DMS 273 (cell line): ENCODE measurements around the gene NMNAT2.
A peak's percentile ranks its signal among the peaks of the same experiment; 100 is the strongest.

Experiments used
- DNase-seq: peaks from one replicate; lab custom pipeline; 2025; ENCODE audit not compliant: unreplicated experiment; lab: John Stamatoyannopoulos, UW

NMNAT2 gene

GRCh38 chr1:183368213-183369108, 49.7 kb downstream of the NMNAT2 start:
- no peak for DNase-seq

GRCh38 chr1:183366116-183366515, 52.1 kb downstream of the NMNAT2 start:
- no peak for DNase-seq

GRCh38 chr1:183365676-183366075, 52.5 kb downstream of the NMNAT2 start:
- DNase-seq, result no peak

- DNase-seq, result no peak
These were observed 53.1 kb downstream of the NMNAT2 start for GRCh38 chr1:183365093-183365492.

- no peak for DNase-seq
These were observed 54.2 kb downstream of the NMNAT2 start for GRCh38 chr1:183363972-183364371.

GRCh38 chr1:183361081-183361480, 57.1 kb downstream of the NMNAT2 start:
- peak; percentile 39 for DNase-seq

GRCh38 chr1:183360473-183360872, 57.7 kb downstream of the NMNAT2 start:
- peak; percentile 8 for DNase-seq

GRCh38 chr1:183356534-183357182, 61.5 kb downstream of the NMNAT2 start:
- peak; percentile 7 for DNase-seq

- no peak for DNase-seq
These were observed 62.4 kb downstream of the NMNAT2 start for GRCh38 chr1:183355797-183356196.

- DNase-seq, result no peak
These were observed 63.0 kb downstream of the NMNAT2 start for GRCh38 chr1:183355181-183355580.

GRCh38 chr1:183353597-183353996, 64.6 kb downstream of the NMNAT2 start:
- DNase-seq, result no peak

- DNase-seq, result no peak
These were observed 68.9 kb downstream of the NMNAT2 start for GRCh38 chr1:183349201-183349711.

- no peak for DNase-seq
These were observed 71.9 kb downstream of the NMNAT2 start for GRCh38 chr1:183346276-183346732.

- peak; percentile 26 for DNase-seq
These were observed 78.5 kb downstream of the NMNAT2 start for GRCh38 chr1:183339556-183340167.

- DNase-seq, result no peak
These were observed 87.0 kb downstream of the NMNAT2 start for GRCh38 chr1:183331091-183331742.

GRCh38 chr1:183330335-183330734, 87.8 kb downstream of the NMNAT2 start:
- no peak for DNase-seq

GRCh38 chr1:183328371-183328770, 89.8 kb downstream of the NMNAT2 start:
- DNase-seq, result no peak

GRCh38 chr1:183327434-183328290, 90.5 kb downstream of the NMNAT2 start:
- DNase-seq, result no peak

GRCh38 chr1:183323849-183324683, 94.1 kb downstream of the NMNAT2 start:
- DNase-seq, result no peak
